Non-pigmented ciliary epithelial cell (primary cell): ENCODE results near the gene PLEKHM3.

ENCODE experiments used
- DNase-seq: peaks from one replicate; pipeline ENCODE4 v3.0.0-alpha.2; 2010; ENCODE audit warnings: low read depth

PLEKHM3 gene

DNA sequence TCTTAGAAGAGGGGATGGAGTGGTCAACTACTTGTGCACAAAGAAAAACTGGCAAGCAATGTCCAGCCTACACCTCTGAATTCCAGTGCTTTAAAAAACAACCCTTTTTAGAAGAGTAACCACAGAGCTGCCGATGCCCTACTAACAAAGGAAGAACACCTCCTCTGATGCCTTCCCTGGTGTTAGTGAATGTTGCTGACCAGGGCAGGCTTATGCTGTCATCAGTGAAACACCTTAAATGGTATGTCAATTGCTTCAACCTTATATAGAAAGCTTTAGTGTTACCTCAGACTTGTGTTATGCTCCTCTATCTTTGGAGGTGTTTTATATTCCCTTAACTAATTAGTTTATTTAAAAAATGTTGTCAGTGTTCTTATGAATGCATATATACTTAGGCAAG, 175.9 kb downstream of the PLEKHM3 start:
- no peak for DNase-seq

DNA sequence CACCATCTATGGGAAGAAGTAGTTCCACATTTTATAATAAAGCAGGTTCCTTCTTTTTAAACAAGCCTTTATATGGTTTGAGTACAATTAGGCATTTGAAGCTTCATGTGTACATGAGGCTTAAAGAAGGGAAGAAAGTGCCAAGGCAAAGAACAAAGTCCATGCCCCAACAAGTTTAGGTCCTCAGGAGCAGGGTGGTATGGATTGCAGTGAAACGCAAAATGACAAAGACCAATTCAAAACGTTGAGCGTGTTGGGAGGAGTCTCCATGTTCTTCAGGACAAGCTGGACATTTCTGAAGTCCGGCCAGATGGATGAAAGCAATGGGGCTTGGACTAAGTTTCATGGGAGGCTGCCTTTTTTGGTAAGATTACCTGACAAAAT, 176.8 kb downstream of the PLEKHM3 start:
- no peak for DNase-seq

DNA sequence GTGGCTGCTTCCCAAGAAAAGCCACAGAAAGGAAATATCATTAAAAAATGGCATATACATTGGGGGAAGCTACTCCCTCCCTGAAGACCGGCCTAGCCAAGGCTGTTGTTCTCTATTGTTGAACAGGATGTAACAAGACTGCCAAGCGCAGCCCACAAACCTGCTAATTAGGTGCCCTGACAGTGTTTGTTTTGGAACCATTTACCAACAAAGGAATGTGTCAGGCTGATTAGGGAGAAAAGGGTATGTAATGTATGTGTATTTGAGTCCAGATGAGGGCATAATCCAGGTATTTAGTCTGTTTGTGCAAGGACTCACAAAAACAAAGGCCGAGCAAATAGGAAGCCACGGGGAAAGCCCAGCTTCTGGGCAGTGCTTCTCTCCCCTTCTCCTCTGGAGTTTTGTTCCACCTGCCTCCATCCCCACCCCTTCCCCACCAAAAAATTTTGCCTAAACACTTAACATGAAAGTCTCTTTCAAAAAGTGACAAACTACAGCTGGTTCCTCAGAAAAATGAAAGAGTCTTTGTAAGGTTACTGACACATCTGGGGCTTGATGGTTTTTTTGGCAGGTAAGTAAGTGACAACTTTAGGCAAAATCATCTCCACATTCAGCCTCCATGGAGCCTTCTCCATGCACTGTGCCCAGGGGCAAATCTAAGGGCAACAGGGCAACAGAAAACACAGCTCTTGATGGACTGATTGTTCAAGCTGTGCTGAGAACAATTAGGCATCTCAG, 177.4 kb downstream of the PLEKHM3 start:
- DNase-seq = peak; percentile 36

DNA sequence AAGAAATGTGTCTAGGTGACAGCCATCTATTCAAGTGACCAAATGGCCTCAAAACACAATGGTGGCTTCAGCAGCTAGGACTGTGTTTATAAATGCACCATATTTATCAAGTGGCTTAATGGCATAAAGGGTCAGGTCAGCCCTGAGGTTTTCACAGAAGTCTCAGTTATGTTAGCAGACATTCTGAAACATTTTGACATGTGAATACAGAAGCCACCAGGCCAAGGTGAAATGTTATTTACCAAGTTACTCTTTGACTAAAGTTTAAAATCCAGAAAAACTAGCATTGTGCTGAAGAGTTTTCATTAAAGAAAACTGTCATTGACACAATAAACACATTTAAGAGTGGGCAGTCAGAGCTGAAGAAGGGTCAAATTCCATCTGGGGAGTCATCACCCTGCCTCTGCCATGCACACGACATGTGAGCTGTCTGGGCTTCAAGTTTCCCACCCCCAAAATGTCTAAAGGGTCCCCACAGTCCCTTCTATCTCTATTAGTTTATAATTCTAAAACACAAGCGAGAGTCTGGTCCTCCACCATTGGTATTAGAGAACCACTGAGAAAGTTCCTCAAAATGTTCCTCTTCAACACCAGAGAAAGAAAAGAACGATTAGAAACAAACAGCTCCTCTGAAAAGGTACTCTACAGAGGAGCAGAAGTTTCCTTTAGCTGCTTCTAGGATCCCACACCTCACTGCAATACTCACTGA, 178.1 kb downstream of the PLEKHM3 start:
- no peak for DNase-seq

DNA sequence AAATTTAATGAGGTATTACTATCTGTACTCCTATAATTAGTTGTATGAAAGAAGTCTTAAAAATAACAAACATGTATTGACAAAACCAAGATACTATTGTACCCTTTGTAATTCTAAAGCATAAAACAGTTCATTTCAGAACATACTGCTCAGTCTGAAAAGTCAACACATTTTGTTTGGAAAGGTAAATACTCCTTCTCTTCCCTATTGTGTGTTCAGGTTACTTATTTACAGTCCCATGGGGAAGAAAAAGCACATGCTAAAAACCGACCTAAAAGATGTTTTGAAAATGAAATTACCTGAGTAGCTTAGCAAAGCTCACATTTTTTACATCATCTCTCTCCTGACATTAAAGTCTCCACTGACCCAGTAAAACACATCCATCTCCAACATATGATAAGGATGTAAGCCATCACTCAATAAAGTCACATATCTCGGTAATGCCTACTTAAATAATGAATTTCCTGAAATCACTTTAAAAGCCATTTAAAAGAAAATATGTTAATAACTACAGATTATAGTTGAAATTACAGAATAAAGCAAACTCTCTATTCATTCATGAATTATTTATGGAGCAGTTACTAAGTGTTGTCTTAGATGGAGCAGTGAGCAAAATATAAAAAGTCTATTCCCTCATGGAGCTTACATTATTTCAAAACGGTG, 180.0 kb downstream of the PLEKHM3 start:
- DNase-seq = no peak

DNA sequence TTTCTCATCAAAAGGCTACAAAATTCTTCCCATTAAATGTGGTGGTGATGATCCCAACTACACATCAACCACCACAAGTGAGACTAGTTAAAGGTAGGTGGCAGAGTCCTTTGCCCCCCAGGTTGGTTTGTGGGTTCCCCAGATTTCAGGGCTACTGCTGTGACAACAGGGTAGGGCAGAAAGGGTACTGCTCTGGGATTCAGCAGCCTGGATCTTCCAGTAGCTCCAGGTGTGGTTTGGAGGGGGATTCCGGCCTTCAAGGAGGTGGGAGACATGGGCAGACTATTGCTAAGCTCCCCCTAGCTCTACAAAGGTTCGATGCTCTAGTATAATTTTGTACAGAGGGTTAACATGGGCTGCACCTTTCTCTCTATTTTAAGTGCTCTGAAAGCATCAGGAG, 180.7 kb downstream of the PLEKHM3 start:
- DNase-seq = no peak

DNA sequence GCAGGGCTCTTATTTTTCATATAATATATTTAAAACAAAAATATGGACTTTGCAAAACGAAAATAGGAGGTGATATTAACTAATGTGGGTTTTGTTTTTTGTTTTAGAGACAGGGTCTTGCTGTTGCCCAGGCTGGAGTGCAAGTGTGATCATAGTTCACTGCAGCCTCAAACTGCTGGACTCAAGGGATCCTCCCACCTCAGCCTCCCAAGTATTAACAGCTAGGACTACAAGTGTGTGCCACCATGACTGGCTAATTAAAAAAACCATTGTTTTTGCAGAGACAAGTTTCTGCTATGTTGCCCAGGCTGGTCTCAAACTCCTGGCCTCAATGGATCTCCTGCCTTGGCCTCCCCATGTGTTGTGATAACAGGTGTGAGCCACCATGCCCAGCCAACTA, 185.2 kb downstream of the PLEKHM3 start:
- no peak for DNase-seq

DNA sequence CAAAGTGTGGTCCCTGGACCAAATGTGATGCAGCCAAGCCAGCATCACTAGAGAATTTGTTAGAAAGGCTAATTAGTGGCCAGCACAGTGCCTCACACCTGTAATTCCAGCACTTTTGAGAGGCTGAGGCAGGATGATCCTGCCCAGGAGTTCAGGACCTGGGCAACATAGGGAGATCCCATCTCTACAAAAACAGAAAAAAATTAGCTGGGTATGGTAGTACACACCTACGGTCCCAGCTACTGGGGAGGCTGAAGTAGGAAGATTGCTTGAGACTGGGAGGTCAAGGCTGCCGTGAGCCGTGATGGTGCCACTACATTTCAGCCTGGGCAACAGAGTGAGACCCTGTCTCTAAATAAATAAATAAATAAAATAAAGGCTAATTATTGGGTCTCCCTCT, 185.8 kb downstream of the PLEKHM3 start:
- DNase-seq = no peak

DNA sequence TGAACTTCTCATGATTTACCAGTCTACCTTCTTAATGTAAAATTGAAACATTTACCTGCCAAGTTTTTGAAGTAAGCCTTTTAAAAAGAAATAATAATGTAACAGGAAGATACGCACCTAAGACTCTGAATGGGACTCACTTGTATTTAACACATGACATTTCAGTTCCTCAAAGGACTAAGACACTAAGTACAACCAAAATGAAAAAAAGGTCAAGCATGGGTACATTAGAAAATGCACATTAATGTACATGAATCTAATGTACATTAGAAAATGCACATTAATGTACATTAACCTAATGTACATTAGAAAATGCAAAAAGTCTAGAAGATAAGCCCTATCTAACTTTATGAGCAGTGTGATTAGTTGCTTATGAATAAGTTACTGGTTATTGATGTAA, 186.3 kb downstream of the PLEKHM3 start:
- DNase-seq = no peak

DNA sequence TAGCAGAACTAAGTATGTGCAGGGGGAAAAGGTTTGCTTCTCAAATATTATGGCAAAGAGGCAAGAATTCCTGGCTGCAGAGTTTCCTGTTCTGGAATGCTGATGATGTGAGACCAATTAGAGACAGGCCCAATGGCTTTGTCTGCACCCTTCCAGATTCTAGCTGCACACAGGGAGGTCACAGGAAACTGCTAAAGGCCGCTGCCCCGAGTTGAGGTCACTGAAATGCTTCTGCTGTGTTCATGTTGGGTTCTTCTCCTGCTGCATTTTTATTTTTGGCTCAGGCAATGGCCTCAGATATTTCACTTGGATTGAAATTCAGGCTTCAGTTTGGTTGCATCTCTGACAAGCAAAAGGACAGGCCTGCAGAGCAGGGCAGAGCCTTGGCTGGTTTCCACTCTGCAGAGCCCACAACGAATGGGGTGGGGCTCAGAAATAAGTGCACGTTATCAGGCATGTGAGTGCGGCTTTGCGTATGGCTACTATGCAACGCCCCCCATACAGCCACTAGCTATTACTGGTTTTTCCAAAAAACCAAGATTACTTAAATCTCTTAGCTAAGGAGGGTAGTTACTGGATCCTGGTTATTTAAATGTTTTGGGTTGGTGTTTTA, 188.7 kb downstream of the PLEKHM3 start:
- DNase-seq = no peak

DNA sequence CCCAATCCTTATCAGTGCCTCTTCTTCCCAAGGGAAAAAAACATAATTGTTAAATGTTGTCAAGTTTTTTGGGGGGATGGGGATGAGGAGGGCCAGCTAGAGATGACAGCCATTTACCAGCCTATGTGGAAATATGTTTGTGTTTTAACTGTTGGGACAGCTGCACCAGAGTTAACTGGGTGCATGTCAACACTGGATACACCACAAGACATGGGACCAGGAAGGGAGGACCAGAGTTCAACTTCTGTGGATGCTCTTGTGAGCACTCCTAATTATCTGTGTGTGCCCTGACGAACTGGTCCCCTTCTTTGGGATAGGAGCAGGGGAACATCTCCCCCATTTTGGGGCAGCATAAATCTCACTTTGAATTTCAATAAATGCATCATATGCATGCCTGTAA, 189.5 kb downstream of the PLEKHM3 start:
- DNase-seq = no peak

DNA sequence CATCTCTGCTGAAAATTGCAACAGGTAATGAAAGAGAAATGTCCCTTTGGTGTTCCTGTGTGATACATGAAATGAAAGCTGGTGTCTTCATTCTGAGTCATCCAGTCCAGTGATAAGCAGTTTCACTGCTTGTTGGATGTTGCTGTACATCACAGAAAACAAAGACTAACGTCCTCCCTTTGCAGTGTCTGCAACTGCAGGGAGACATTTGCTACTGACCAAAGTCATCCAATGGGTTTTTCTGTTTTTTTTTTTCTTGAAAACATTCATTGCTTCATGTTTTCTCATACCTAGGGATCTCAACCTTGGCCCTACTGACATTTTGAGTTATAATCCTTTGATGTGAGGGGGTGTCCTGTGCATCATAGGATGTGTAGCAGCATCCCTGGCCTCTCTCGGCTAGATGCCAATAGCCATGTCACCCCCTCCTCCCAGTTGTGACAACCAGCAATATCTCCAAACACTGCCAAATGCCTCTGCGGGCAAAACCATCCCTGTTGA, 192.0 kb downstream of the PLEKHM3 start:
- DNase-seq = no peak

DNA sequence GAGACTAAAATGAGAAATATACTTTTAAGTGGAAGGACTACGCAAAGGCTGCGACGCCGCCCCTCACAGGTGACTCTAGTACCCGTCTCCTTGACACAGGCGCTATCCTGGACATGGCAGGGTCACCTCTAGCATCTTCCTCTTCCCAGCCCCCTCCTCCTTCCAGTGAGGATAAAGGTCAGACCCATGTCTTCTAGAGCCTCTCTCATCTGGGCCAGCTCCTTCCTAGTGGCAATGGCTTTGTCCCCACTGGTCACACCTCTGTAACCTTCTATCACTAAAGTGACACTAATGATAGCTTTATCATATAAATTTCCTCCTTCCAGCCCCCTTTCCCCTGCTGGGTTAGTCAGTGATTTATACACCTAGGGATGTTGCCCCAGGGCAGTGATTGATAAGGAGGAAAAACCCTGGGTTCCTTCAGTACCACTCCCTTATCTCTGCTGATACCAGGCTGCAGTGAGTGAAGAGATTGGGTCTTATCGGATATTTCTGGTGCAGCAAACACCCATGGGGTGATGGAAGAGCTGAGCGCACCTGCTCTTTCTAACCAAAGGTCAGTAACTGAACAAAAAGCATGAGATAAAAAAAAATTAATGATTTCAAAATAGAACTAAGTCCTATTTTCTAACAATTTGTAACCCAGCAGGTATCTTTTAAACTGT, 193.6 kb downstream of the PLEKHM3 start:
- DNase-seq = no peak

DNA sequence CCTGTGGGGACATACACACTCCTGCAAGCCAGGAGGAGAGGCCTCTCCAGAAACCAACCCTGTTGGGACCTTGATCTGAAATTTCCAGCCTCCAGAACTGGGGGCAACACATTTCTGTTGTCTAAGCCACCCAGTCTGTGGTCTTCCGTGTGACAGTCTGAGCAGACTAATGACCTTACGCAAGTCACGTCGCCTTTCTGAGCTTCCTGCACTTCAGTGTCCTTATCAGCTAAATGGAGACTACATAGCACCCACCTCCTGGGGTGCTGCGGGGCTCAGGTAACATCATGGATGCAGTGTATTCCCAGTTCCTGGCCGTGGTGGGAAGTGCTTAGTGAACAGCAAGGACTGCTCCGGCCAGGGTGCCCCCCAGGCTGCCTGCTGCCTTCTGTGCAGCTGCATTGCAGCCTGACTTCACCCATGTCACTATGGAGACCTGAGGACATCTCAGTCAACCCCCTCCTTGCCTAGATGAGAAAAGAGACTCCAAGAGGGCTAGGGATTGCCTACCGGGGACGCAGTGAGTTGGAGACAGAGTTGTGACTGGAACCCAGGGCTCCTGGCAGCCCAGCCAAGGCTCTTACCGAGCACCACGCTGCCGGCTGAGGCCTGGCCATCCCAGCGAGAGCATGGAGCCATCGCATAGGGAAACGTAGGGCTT, 194.4 kb downstream of the PLEKHM3 start:
- no peak for DNase-seq

DNA sequence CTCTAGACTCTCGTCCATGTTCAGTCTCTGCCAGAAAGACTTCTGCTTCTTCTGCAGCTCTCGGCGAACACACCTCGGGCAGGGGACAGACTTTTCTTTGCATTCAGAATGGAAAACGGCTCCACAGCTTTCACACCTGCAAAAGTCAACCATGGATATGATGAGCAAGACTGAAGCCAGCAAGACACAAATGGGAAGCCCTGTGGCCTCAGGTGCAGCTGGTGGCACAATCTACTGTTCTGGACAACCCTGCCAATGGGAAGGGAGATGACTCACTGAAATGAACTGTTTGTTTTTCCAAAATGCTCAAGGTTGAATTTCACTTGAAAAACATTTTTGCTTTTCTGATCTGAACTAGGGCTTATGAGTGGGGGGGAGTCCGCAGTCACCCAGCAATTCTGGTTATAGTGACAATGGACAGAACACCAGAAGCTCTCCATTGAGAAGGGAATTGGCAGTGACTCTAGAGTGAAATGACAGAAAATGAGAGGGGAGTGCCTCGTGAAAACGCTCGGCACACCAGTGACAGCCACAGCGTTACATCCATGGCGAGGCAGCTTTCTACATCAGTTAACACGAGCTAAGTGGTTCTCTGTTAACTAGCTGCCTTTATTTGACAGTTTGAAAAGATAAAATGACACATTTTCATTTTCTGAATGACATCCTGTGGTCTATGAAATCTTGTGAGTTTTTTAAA, 196.8 kb downstream of the PLEKHM3 start:
- no peak for DNase-seq

DNA sequence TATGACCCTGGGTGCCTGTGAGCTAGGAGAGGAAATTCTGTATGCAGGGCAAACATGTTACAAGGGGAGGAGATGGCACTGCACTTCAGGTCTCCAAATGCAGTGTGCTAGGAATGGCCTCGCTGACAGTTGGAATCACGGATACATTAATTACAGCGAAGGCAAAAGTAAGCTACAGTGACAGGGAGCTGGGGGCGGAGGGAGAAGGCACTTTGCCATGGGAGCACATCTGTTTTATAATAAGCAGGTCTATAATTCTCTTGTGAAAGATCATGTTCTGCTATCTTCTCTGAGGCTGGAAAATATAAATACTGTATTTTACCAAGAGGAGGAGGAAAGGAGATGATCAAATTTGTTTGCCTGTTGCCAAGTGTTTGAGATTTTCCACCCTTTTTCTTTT, 199.3 kb downstream of the PLEKHM3 start:
- DNase-seq = no peak

DNA sequence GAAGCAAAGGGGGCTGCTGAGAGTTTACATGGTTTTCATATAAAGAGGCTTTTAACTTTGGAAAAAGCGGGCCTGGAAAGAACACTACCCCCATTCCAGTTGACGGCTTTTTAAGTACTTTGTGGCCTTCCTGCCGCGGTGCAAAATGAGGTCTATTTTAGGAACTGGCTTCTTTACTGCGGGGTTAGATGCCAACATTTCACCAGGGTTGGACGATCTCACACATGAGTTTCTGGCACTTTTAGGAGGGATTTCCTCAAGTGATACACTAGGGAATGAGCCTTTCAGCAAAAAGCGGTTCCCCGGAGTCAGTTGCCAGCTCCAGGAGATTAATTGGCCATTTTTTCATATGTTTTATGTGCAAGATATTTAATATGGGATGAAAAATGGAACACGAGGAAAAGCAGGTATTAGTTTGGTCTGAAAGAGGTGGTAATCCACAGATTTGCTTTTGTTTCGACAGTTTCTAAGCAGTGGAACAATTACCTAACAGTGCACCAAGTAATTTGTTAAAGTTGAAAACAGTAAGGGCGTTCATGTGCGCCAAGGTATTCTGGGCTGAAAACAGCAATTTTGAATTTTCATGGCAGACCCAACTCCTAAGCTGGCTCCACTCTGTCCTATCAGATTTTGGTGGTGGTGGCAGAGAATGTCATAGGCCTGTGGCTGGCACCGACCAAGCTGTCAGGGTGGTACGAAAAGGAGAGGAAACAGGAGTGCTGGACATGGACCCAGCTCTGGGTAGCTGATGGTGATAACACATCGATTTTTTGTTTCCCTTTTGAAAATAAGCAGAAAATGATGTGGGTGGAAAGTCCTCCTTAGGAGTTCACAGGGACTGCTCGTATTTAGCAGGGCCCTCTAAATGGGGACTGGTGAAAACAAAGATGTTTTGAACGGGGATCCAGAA, 200.0 kb downstream of the PLEKHM3 start:
- no peak for DNase-seq

DNA sequence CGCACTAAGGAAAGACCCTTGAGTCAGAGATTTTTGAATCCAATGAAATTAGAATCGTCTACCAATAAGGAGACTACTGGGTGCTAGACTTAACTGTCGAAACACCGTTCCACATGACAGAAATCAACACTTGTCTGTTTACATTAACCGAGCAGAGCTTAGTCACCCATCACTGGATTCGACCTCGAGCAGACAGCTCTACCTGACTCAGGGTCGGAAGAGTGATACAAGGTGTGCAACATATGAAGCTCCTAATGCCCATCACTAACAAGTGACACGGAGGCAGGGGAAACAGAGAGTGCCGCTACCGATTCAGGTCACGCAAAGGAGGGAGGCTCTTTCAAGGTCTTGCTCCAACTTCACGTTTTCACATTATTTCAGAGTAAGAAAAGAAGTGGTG, 201.5 kb downstream of the PLEKHM3 start:
- DNase-seq = no peak

DNA sequence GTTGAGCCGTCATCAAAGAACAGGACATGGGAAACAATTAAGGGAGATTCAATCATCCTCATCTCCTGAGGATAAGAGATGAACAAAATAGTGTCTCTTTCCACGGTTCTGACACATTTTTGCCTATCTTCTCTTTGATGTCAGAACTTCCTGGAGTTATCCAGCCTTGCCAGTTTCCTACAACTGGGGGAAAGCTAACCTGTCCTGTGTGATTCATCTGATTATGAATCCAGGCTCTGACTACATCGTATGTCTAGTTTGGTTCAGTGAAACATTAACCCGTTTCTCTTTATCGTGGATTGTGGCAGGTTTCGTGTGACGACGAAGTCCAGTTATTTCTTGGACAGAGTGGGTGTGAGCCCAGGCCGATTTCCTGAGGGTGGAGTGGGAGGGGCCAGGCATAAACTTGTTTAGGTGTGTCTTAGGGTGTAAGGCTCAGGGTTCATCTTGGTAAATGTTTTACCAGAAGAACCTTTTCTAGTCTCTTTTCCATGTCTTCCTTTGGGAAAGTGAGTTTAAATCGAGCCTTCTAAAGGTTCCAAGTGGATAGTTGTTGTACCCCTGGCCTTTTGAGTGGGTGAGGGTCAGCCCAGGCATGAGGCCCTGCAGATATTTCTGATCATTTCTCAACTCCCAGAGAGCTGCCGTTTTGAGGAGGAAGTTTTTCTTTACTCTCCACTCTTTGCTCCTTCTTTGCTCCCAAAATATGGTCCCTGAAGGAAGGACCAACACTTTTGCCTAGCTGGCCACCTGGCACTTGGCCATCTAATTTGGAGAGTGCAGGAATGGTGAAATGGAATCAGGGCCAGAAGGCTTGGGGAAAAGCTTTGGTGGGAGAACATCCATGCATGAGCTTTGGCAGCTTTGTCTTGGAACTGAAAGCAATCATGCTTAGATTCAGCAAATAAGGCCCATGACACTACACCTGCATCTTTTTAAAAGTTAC, 205.2 kb downstream of the PLEKHM3 start:
- DNase-seq = no peak
